ENCODE data around the gene FRYL. TPM values are rescaled to one million over a fixed set of nuclear protein-coding genes. Genes with fewer than 3 reads are reported as not detected.

The FRYL gene
- total RNA-seq, 4 donors from 2014 or later = 62.5 to 119 (median 98.8) TPM

DNA sequence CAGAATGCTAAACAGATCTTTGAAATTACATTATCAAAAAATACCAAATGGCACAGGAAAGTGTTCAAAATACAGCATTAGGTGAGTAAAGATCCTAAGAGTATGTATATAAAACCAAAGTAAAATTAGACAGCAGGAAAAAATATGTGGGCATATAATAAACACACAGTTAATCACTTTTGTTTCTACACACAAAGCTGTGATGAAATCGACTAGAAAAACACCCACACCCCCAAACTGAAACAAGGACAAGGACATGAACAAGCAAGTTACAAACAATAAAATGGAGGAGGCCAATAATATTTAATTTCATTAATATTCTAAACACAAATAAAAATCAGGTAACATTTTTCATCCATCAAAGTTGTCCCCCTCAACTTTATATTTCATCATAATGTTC, 143.2 kb downstream of the FRYL start:
- no peak for TF ChIP-seq POLR2A (IDR thresholded peaks at IDR 0.05)
- TF ChIP-seq, protein P1, sequence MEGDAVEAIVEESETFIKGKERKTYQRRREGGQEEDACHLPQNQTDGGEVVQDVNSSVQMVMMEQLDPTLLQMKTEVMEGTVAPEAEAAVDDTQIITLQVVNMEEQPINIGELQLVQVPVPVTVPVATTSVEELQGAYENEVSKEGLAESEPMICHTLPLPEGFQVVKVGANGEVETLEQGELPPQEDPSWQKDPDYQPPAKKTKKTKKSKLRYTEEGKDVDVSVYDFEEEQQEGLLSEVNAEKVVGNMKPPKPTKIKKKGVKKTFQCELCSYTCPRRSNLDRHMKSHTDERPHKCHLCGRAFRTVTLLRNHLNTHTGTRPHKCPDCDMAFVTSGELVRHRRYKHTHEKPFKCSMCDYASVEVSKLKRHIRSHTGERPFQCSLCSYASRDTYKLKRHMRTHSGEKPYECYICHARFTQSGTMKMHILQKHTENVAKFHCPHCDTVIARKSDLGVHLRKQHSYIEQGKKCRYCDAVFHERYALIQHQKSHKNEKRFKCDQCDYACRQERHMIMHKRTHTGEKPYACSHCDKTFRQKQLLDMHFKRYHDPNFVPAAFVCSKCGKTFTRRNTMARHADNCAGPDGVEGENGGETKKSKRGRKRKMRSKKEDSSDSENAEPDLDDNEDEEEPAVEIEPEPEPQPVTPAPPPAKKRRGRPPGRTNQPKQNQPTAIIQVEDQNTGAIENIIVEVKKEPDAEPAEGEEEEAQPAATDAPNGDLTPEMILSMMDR (IDR thresholded peaks at IDR 0.05) = no peak
- no peak overlapping the region for H3K27ac ChIP-seq
- intact Hi-C loops (cut with DNase I; ENCODE audit: low total_unique reads) = no loop called here

DNA sequence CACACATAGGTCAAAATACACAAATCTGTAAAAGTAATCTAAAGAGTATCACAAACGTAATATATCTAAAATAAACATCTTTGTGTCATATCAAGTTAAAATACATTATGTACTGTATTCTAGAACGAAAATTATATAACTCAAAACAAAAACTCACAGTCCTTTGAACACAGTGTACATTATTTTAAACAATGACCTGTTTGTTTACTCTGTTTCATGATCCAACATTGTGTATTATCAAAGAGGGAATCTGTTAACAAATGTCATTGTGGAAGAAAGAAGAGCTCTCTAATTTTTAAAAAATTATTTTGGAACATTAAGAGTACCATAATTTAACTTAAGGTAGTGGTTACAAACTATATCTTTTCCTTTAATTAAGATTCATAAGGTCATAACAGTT, 144.1 kb downstream of the FRYL start:
- TF ChIP-seq, protein P1 (IDR thresholded peaks at IDR 0.05) = no peak
- TF ChIP-seq POLR2A (IDR thresholded peaks at IDR 0.05) = no peak
- intact Hi-C loops (cut with DNase I; ENCODE audit: low total_unique reads) = no loop called here
- Histone ChIP-seq H3K4me3 (no peak overlapping the region), H3K4me1 (no peaks in the 10 kb centered on the region), H3K9me3 (no peaks in the 10 kb centered on the region), H3K36me3 (no peaks in the 10 kb centered on the region), H3K27ac (no peak overlapping the region), H3K27me3 (no peaks in the 10 kb centered on the region)
- no peak for DNase-seq

More for the DNA sequence above, 143.2 kb downstream of the FRYL start:
- Histone ChIP-seq H3K36me3 (no peaks in the 10 kb centered on the region), H3K4me3 (no peak overlapping the region), H3K27me3 (no peaks in the 10 kb centered on the region), H3K4me1 (peaks cover 0 to 5% of the 10 kb centered on the region in 2 donors), H3K9me3 (no peaks in the 10 kb centered on the region)
- DNase-seq = no peak

DNA sequence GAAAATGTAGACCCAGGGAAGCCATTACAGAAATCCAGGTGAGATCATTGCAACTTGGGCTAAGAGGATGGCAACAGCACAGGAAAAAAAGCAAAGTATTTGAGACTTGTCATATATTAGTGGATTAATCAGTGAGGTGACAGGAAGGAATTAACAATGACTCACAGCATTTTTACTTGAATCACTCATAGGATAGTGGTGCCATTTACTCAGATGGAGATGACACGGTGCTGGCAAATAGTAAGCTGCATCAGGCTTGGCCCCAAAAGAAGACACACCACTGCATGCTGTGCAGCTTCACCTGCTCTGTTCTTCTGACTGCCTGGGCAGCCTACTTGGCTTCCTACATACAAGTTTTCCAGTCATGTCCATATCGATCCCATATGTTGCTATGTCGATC, 144.8 kb downstream of the FRYL start:
- Histone ChIP-seq H3K27ac (no peak overlapping the region), H3K36me3 (no peaks in the 10 kb centered on the region), H3K4me1 (no peaks in the 10 kb centered on the region), H3K4me3 (no peak overlapping the region), H3K9me3 (no peaks in the 10 kb centered on the region), H3K27me3 (no peaks in the 10 kb centered on the region)
- TF ChIP-seq, protein P1 (IDR thresholded peaks at IDR 0.05) = no peak
- no peak for TF ChIP-seq POLR2A (IDR thresholded peaks at IDR 0.05)
- intact Hi-C loops (cut with DNase I; ENCODE audit: low total_unique reads) = no loop called here
- DNase-seq = no peak

DNA sequence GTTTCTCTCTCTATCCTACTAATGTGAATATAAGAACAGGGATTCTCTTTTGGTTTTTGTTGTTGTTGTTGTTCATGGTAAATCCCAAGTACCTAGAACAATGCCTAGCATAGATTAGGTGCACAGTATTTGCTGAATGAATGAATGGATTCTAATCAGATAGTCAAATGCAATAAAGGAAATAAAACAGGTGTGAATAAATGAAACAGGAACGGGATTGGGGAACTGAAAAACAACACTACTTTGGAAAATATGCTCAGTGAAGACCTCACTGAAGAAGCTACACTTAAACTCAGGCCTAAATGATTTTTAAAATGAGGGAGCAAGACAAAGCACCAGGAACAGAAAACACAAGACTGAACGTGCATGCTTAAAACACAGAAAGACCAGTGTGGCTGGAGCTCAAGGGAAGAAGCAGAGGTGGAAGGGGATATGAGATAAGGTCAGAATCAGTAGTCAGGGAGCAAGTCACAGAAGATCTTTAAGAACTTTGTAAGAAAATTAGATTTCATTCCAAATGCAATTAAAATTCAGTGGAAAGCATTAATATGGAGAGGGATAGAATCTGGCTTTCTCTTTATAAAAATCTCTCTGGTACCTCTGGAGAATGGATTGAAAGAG, 145.3 kb downstream of the FRYL start:
- Histone ChIP-seq H3K27me3 (no peaks in the 10 kb centered on the region), H3K9me3 (no peaks in the 10 kb centered on the region), H3K4me3 (no peak overlapping the region), H3K36me3 (no peaks in the 10 kb centered on the region), H3K27ac (no peak overlapping the region), H3K4me1 (no peaks in the 10 kb centered on the region)
- TF ChIP-seq, protein P1 (IDR thresholded peaks at IDR 0.05) = no peak
- no peak for TF ChIP-seq POLR2A (IDR thresholded peaks at IDR 0.05)
- DNase-seq = no peak
- intact Hi-C loops (cut with DNase I; ENCODE audit: low total_unique reads) = no loop called here

DNA sequence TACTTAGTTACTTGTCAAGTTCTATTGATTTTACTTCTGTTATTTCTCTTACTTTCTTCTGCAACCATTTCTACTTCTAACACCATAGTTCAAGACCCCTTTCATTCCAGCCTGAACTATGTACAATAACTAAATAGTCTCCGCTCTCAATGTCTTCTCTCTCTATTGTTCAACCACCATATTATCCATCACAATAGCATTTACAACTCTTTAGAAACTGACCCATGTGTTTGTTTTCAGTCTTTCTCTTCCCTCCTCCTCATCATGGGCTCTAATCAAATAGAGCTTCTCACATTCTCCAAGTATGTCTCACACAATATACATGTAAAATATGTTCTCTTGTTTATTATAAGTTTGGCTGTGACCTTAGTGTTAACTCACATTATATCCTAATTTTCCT, 146.4 kb downstream of the FRYL start:
- DNase-seq = no peak
- H3K4me3 ChIP-seq = no peak overlapping the region
- TF ChIP-seq, protein P1 (IDR thresholded peaks at IDR 0.05) = no peak
- TF ChIP-seq POLR2A (IDR thresholded peaks at IDR 0.05) = no peak
- H3K27ac ChIP-seq = no peak overlapping the region
- intact Hi-C loops (cut with DNase I; ENCODE audit: low total_unique reads) = no loop called here
- H3K27me3 ChIP-seq = no peaks in the 10 kb centered on the region
- H3K36me3 ChIP-seq = no peaks in the 10 kb centered on the region
- no peaks in the 10 kb centered on the region for H3K4me1 ChIP-seq
- H3K9me3 ChIP-seq = no peaks in the 10 kb centered on the region

Measured in uterus (tissue), 4 donors.